Measurements from ENCODE around the gene RPP25L. TPM values are rescaled to one million over a fixed set of nuclear protein-coding genes. Genes with fewer than 3 reads are reported as not detected.
A peak's percentile ranks its signal among the peaks of the same experiment; 100 is the strongest.

Gene RPP25L
- total RNA-seq, 1 experiment from 2014 or later = 17.2 TPM

DNA sequence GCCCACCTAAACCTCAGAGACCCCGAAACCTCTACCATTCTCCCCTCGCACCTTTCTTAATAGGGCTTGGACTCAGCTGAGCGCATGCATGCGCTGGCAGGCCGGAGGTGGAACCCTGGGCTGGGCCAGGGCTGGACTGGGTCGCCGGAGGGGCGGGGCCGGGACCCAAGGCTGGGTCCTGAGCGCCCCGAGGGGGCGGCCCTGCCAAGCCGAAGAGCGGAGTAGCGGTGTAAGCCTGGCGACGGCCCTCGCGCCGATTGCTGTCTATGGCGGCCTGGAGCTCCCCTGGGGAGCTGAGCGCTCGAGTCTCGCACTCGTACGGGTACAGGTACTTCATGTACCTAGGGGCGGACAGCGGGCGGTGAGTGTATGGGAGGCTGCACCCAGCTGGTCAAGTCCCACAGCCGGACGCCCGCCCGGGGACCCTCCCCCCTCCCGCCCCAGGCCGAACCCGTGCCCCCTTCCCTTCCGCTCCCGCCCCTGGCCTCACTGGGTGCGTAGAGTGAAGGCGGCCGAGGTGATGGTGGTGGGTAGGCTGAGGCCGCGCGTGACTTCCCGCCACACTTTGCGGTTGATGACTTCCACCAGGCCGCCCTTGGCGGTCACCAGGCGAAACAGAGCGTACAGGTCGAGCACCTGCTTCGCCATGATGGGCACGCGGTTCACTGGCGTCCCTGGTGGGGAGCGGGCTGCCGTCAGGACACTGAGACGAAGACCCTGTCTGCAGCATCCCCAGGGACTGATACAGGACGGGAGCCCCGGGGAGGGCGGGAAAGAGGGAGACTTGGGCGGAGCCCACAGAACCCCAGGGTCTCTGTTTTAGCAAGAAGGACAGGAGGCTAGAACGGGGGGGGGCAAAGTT, 11.7 kb upstream of the RPP25L start:
- H2BK12ac ChIP-seq (ENCODE audit: insufficient read length, low read depth, low read length) = no peak overlapping the region
- H2BK20ac ChIP-seq (ENCODE audit: low read depth, low read length, poor library complexity, severe bottlenecking) = no peak overlapping the region
- H3K27me3 ChIP-seq (ENCODE audit: insufficient read depth, low read length) = peaks cover 35% of the 10 kb centered on the region
- no peak overlapping the region for H2AFZ ChIP-seq (ENCODE audit: low read length)
- peaks cover 9% of the 10 kb centered on the region for H3K23me2 ChIP-seq (ENCODE audit: insufficient read length, low read depth, low read length, poor library complexity, severe bottlenecking)
- H3K9me3 ChIP-seq (ENCODE audit: control insufficient read depth, low read depth, low read length) = no peaks in the 10 kb centered on the region
- no peak overlapping the region for H3K23ac ChIP-seq (ENCODE audit: insufficient read length, low read depth, low read length)
- no peak overlapping the region for H3K27ac Mint-ChIP-seq
- WGBS (ENCODE audit: extremely low coverage, insufficient read length, low lambda C conversion rate) = no CpG with 5 or more reads among the region's 63 CpGs
- H2BK5ac ChIP-seq (ENCODE audit: insufficient read length, low read length) = no peak overlapping the region
- H2BK15ac ChIP-seq (ENCODE audit: low read depth, low read length) = no peak overlapping the region
- H3K9me3 Mint-ChIP-seq = peaks cover 0 to 3% of the 10 kb centered on the region in 2 experiments; a peak in 2 of 5 replicates
- no peak overlapping the region for H3K56ac ChIP-seq (ENCODE audit: insufficient read length, low read depth, low read length)
- H3T11ph ChIP-seq (ENCODE audit: low read length) = no peak overlapping the region
- H3K4me2 ChIP-seq (ENCODE audit: insufficient read depth, insufficient read length, low read length) = no peak overlapping the region
- H3K79me2 ChIP-seq (ENCODE audit: insufficient read depth, low read length) = no peaks in the 10 kb centered on the region
- H3K4me1 Mint-ChIP-seq = peaks cover 17 to 32% of the 10 kb centered on the region in 2 experiments
- no peak overlapping the region for H3K27ac ChIP-seq (ENCODE audit: insufficient read length, low read depth, low read length)
- no peak overlapping the region for H3K9ac ChIP-seq (ENCODE audit: extremely low read depth, insufficient read length, low read length)
- H3K79me1 ChIP-seq (ENCODE audit: insufficient read depth, low read depth, low read length, poor library complexity, severe bottlenecking) = no peaks in the 10 kb centered on the region
- 0 out of 2 replicates have a peak, but pooled peaks cover 3% of the 10 kb centered on the region for H3K4me1 ChIP-seq (ENCODE audit: insufficient read depth, low read length)
- H3K4me3 Mint-ChIP-seq = peak overlapping the region in 1 of 2 experiments; percentile 63; a peak in 1 of 5 replicates
- H3K14ac ChIP-seq (ENCODE audit: insufficient read depth, low read length) = no peak overlapping the region; the same call in 1 of the 2 replicates
- no peak overlapping the region for H2BK120ac ChIP-seq (ENCODE audit: low read depth, low read length, poor library complexity, severe bottlenecking)
- H3K18ac ChIP-seq (ENCODE audit: insufficient read length, low read depth, low read length) = no peak overlapping the region
- no peak overlapping the region for H4K5ac ChIP-seq (ENCODE audit: insufficient read length, low read depth, low read length)
- H2AK5ac ChIP-seq (ENCODE audit: insufficient read length, low read length) = no peak overlapping the region
- H3K4ac ChIP-seq (ENCODE audit: low read depth, low read length) = no peak overlapping the region
- TF ChIP-seq, protein P1, sequence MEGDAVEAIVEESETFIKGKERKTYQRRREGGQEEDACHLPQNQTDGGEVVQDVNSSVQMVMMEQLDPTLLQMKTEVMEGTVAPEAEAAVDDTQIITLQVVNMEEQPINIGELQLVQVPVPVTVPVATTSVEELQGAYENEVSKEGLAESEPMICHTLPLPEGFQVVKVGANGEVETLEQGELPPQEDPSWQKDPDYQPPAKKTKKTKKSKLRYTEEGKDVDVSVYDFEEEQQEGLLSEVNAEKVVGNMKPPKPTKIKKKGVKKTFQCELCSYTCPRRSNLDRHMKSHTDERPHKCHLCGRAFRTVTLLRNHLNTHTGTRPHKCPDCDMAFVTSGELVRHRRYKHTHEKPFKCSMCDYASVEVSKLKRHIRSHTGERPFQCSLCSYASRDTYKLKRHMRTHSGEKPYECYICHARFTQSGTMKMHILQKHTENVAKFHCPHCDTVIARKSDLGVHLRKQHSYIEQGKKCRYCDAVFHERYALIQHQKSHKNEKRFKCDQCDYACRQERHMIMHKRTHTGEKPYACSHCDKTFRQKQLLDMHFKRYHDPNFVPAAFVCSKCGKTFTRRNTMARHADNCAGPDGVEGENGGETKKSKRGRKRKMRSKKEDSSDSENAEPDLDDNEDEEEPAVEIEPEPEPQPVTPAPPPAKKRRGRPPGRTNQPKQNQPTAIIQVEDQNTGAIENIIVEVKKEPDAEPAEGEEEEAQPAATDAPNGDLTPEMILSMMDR (conservative IDR thresholded peaks at IDR 0.05) = no peak
- no peak overlapping the region for H4K8ac ChIP-seq (replicated peaks; ENCODE audit: insufficient read length, low read depth, low read length)
- peaks cover 59% of the 10 kb centered on the region for H3K27me3 Mint-ChIP-seq (ENCODE audit: low read depth)
- no peak overlapping the region for H4K91ac ChIP-seq (ENCODE audit: insufficient read length, low read depth, low read length)
- no peaks in the 10 kb centered on the region; a peak in 2 of 7 replicates for H3K36me3 Mint-ChIP-seq (ENCODE audit: insufficient read depth in 1 of 3, low read depth in 3 of 3)
- H4K20me1 ChIP-seq (ENCODE audit: control insufficient read depth, insufficient read depth, insufficient read length) = no peaks in the 10 kb centered on the region
- DNase-seq = no peak
